D721Med (cell line): ENCODE results near the gene SCAP.

Experiments used
- DNase-seq: peaks from one replicate; pipeline ENCODE4 v3.0.0; 2011; ENCODE audit warnings: low spot score; ENCODE audit not compliant: insufficient read length
- FAIRE-seq: peaks from 2 replicates; lab custom pipeline; 2011; peaks lifted over from hg19 to GRCh38; lab: Jason Lieb, UNC
- CTCF ChIP-seq: IDR thresholded peaks from 2 replicates; pipeline ENCODE4 v1.5.1; 2012; ENCODE audit warnings: mild to moderate bottlenecking, control low read depth; ENCODE audit not compliant: insufficient read depth; ENCODE audit errors: missing control alignments

Gene SCAP

DNA sequence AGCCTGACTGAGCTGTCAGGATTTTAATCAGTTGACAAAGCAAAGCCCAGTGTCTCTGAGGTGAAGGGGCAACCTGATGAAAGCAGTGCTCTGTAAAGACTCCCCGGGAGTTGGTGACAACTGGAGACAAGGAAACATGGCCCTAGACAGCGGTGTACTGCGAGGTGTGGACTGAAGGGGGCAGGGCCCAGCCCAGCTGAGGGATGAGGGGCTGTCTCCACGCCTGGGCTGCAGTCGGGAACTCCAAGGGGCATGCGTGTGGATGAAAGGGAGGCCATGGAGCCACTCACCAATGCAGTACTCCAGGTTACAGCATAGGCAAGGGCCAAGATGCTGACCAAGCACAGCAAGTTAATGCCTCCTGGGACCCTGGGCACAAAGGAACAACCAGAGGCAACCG, 45.1 kb downstream of the SCAP start:
- FAIRE-seq (no peak), DNase-seq (no peak)
- TF ChIP-seq CTCF = no peak

- TF ChIP-seq CTCF = no peak
- DNase-seq (no peak), FAIRE-seq (no peak)
Observed at GRCh38 chr3:47429476-47430270, 46.1 kb downstream of the SCAP start.

DNA sequence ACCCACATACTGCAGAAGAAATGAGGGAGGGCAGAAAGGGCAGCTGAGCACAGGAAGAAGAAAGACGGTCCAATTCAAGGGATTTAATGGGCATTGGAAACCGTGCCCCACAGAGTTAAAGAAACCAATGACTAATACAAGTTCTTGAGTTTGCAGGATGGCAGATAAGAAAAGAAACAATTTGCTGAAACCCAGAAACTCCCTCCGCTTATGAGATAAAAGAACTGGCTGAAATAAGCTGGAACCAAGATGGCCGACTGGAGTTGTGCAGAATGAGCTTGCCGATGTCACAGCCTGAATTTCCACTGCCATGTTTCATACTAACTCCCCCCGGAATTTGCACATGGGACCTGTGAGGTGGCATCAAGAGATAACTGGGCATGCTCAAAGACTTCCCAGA, 47.1 kb downstream of the SCAP start:
- TF ChIP-seq CTCF = no peak
- FAIRE-seq = no peak
- no peak for DNase-seq

- FAIRE-seq (no peak), DNase-seq (no peak)
- TF ChIP-seq CTCF = no peak
Observed at GRCh38 chr3:47427866-47428265, 47.9 kb downstream of the SCAP start.

GRCh38 chr3:47425959-47426358, 49.8 kb downstream of the SCAP start:
- FAIRE-seq = no peak
- no peak for TF ChIP-seq CTCF

DNA sequence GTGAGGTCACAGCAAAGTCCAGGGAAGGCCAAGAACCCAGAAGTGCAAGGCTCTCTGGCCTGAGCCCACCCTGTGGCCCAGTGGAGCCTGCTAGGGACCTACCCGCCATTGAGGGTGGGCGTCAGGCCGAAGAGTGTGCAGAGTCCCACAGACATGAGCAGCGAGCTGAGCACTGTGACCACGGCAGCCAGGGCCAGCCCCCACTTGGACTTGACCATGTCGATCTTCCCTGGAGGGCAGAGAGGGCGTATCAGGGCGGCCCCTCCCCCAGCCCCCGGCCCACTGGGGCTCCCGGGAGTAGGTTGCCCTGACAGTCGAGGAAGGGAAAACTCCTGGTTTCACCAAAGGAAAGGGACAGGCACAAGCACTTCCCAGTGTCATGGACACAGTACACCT, 50.4 kb downstream of the SCAP start:
- no peak for FAIRE-seq
- TF ChIP-seq CTCF = no peak
- DNase-seq = no peak

More at GRCh38 chr3:47425959-47426358, 49.8 kb downstream of the SCAP start:
- no peak for DNase-seq
